ENCODE data around the gene DUSP3.

DUSP3 gene

DNA sequence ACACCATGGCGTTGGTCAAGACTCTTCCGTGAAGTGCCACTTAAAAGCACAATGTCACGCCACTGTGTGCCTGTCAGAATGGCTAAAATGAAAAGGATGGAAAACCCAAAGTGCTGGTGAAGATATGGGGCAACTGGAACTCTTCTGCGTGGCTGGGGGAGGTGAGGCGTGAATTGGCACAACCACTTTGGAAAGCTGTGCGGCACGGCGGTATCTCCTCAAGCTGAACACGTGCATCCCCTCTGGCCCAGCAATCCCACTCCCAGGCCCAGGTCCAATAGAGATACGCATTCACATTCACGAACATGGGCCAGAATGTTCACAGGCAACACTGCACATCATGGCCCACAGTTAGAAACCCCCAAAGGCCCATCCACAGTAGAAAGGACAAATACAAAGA lies 8.9 kb downstream of the DUSP3 start:
- in situ Hi-C loops (cut with HindIII; ENCODE audit: low pct_ligation_motif_present, low sequenced_read_pairs): no loop called here
- Histone ChIP-seq H3K27ac (no peak overlapping the region), H3K4me3 (ENCODE audit: low read depth, low read length) (no peak overlapping the region), H3K36me3 (replicated peaks) (peaks cover 59% of the 10 kb centered on the region), H3K27me3 (replicated peaks) (no peaks in the 10 kb centered on the region)
- DNase-seq: no peak
- no peak for TF ChIP-seq CTCF (IDR thresholded peaks at IDR 0.05; ENCODE audit: low read depth, low read length, missing control alignments)

DNA sequence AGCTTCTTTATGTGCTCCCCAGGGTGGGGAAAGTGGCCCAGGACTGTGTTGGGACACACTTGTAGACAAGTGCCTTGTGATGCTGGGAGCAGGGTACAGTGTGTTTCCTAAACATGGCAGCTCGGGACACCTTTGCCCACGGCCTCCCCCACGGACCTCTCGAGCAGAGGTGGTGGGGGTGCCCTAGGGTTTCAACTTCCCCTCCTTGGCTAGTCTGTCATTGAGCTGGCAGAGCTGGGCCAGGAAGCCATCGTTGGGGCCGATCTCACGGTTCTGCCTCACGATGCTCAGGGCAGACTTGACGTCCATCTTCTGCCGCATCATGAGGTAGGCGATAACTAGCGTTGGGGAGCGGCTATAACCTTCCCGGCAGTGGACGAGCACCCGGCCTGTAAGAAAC lies 9.4 kb downstream of the DUSP3 start:
- Histone ChIP-seq H3K27ac (no peak overlapping the region), H3K36me3 (replicated peaks) (peaks cover 55% of the 10 kb centered on the region), H3K4me3 (ENCODE audit: low read depth, low read length) (no peak overlapping the region), H3K27me3 (replicated peaks) (no peaks in the 10 kb centered on the region)
- DNase-seq: no peak
- no peak for TF ChIP-seq CTCF (IDR thresholded peaks at IDR 0.05; ENCODE audit: low read depth, low read length, missing control alignments)
- in situ Hi-C loops (cut with HindIII; ENCODE audit: low pct_ligation_motif_present, low sequenced_read_pairs): no loop called here

DNA sequence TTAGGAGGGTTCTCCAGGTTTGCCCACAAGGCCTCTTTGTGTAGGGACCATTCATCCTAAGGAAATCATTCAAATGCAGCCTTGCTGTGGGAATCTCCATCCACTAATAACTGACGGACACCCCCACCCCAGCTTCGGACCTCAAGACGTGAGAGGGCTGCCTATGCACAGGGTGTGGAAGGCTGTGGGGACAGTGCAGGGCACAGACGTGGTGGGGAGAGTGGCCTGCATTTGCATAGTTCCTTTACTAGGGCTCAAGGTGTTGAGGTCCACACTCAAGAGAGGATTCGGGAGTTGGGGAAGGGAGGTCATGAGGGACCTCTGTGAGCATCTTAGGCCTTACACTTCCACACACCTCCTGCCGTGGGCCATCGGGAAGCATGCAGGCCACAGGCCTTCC lies 9.8 kb downstream of the DUSP3 start:
- no peak for TF ChIP-seq CTCF (IDR thresholded peaks at IDR 0.05; ENCODE audit: low read depth, low read length, missing control alignments)
- peaks cover 52% of the 10 kb centered on the region for H3K36me3 ChIP-seq (replicated peaks)
- no peak overlapping the region for H3K4me3 ChIP-seq (ENCODE audit: low read depth, low read length)
- no peak for DNase-seq
- no peaks in the 10 kb centered on the region for H3K27me3 ChIP-seq (replicated peaks)
- in situ Hi-C loops (cut with HindIII; ENCODE audit: low pct_ligation_motif_present, low sequenced_read_pairs): no loop called here
- no peak overlapping the region for H3K27ac ChIP-seq

- DNase-seq: no peak
- Histone ChIP-seq H3K27ac (no peak overlapping the region), H3K27me3 (replicated peaks) (no peaks in the 10 kb centered on the region), H3K4me3 (ENCODE audit: low read depth, low read length) (no peak overlapping the region), H3K36me3 (replicated peaks) (peaks cover 47% of the 10 kb centered on the region)
- in situ Hi-C loops (cut with HindIII; ENCODE audit: low pct_ligation_motif_present, low sequenced_read_pairs): no loop called here
- TF ChIP-seq CTCF (IDR thresholded peaks at IDR 0.05; ENCODE audit: low read depth, low read length, missing control alignments): no peak
Measured at GRCh38 chr17:43768382-43768781, 10.4 kb downstream of the DUSP3 start.

DNA sequence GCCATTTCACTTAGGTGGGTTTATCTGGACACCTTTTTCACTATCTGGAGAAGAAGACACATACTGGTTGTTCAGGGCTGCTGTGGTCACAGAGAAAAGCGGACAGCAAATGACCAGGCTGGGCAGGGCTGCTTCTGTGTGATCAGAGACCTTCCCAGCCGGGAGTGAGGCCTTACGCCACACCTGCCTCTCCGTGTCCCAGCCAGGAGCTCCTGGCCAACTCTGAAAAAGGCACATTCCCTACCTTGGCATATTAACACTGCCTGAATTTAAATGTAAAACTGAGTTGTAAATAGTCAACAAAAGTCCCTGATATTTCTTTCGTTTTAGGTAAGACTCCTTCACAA lies 11.1 kb downstream of the DUSP3 start:
- in situ Hi-C loops (cut with HindIII; ENCODE audit: low pct_ligation_motif_present, low sequenced_read_pairs): no loop called here
- no peaks in the 10 kb centered on the region for H3K27me3 ChIP-seq (replicated peaks)
- H3K4me3 ChIP-seq (ENCODE audit: low read depth, low read length): no peak overlapping the region
- no peak for DNase-seq
- TF ChIP-seq CTCF (IDR thresholded peaks at IDR 0.05; ENCODE audit: low read depth, low read length, missing control alignments): no peak
- H3K36me3 ChIP-seq (replicated peaks): peaks cover 40% of the 10 kb centered on the region
- H3K27ac ChIP-seq: no peak overlapping the region

DNA sequence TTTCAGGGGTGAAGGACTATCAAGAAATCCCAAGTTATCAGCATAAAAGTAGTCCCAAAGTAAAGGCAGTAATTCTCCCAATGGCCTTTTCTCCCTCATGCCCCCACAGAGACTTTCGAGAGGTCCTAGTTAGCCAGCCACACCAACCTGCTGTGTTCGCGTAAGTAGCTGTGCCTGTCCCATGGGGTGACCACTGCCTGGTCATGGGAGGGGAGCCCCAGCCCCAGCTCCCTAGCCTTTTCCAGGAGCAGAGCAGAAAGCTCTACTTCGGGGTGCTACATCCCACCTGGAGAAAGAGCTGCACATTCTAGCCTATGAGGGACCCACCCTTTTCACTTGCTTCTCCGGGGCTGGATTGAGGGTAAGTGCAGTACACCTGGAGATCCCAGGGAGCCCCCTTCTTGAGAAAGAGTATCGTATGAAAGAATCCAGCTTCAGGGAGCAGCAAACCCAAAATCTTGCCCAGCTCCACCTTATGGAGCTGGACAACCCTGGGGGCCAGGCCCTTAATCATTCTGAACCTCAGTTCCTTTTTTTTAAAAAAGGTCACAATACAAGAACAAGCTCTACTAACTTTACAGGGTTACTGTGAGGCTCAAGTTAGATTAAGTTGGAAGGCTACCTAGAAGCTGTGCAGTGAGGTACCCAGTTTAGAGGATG lies 11.6 kb downstream of the DUSP3 start:
- Histone ChIP-seq H3K27ac (no peak overlapping the region), H3K36me3 (replicated peaks) (peaks cover 35% of the 10 kb centered on the region)
- in situ Hi-C loops (cut with HindIII; ENCODE audit: low pct_ligation_motif_present, low sequenced_read_pairs): no loop called here

More for the DNA sequence above, 11.6 kb downstream of the DUSP3 start:
- DNase-seq: no peak
- TF ChIP-seq CTCF (IDR thresholded peaks at IDR 0.05; ENCODE audit: low read depth, low read length, missing control alignments): no peak
- Histone ChIP-seq H3K27me3 (replicated peaks) (no peaks in the 10 kb centered on the region), H3K4me3 (ENCODE audit: low read depth, low read length) (no peak overlapping the region)
